ENCODE measurements around the gene NDE1. TPM values are rescaled to one million over a fixed set of nuclear protein-coding genes. Genes with fewer than 3 reads are reported as not detected.

NDE1 gene
- total RNA-seq, 1 donor from 2014 or later = 45.3 TPM

- no peak for DNase-seq (ENCODE audit: low read depth)
- TF ChIP-seq, protein P1, sequence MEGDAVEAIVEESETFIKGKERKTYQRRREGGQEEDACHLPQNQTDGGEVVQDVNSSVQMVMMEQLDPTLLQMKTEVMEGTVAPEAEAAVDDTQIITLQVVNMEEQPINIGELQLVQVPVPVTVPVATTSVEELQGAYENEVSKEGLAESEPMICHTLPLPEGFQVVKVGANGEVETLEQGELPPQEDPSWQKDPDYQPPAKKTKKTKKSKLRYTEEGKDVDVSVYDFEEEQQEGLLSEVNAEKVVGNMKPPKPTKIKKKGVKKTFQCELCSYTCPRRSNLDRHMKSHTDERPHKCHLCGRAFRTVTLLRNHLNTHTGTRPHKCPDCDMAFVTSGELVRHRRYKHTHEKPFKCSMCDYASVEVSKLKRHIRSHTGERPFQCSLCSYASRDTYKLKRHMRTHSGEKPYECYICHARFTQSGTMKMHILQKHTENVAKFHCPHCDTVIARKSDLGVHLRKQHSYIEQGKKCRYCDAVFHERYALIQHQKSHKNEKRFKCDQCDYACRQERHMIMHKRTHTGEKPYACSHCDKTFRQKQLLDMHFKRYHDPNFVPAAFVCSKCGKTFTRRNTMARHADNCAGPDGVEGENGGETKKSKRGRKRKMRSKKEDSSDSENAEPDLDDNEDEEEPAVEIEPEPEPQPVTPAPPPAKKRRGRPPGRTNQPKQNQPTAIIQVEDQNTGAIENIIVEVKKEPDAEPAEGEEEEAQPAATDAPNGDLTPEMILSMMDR (conservative IDR thresholded peaks at IDR 0.05; ENCODE audit: low read depth, low read length) = no peak
- no peak overlapping the region for H3K4me3 ChIP-seq (ENCODE audit: low read depth, low read length)
Measured at GRCh38 chr16:15747937-15748336, 97.9 kb downstream of the NDE1 start.

- H3K4me3 ChIP-seq (ENCODE audit: low read depth, low read length) = no peak overlapping the region
- TF ChIP-seq, protein P1 (conservative IDR thresholded peaks at IDR 0.05; ENCODE audit: low read depth, low read length) = no peak
- DNase-seq (ENCODE audit: low read depth) = no peak
Measured at GRCh38 chr16:15748654-15749053, 98.6 kb downstream of the NDE1 start.

DNA sequence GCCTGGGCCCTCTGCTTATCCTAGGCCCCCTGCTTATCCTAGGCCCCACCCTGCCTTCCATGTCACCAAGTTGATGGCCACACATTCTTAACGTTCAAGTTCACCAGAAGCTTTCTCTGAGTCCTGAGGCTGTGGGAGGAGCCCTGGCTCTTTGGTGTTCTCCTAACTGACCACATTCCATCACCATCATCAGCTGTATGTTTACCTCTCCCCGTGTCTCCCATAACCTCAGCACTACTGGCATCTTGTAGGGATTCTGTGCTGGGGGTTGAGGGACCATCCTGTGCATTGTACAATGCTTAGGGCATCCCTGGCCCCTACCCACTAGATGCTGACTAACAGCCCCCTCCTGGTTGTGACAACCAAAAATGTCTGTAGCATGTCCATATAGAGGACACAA is 99.3 kb downstream of the NDE1 start:
- TF ChIP-seq, protein P1 (conservative IDR thresholded peaks at IDR 0.05; ENCODE audit: low read depth, low read length) = no peak
- no peak overlapping the region for H3K4me3 ChIP-seq (ENCODE audit: low read depth, low read length)
- DNase-seq (ENCODE audit: low read depth) = no peak

GRCh38 chr16:15749985-15750384 is 99.9 kb downstream of the NDE1 start:
- H3K4me3 ChIP-seq (ENCODE audit: low read depth, low read length) = no peak overlapping the region
- TF ChIP-seq, protein P1 (conservative IDR thresholded peaks at IDR 0.05; ENCODE audit: low read depth, low read length) = no peak
- no peak for DNase-seq (ENCODE audit: low read depth)

- no peak overlapping the region for H3K4me3 ChIP-seq (ENCODE audit: low read depth, low read length)
- DNase-seq (ENCODE audit: low read depth) = no peak
- TF ChIP-seq, protein P1 (conservative IDR thresholded peaks at IDR 0.05; ENCODE audit: low read depth, low read length) = no peak
Measured at GRCh38 chr16:15751940-15752339, 101.9 kb downstream of the NDE1 start.

DNA sequence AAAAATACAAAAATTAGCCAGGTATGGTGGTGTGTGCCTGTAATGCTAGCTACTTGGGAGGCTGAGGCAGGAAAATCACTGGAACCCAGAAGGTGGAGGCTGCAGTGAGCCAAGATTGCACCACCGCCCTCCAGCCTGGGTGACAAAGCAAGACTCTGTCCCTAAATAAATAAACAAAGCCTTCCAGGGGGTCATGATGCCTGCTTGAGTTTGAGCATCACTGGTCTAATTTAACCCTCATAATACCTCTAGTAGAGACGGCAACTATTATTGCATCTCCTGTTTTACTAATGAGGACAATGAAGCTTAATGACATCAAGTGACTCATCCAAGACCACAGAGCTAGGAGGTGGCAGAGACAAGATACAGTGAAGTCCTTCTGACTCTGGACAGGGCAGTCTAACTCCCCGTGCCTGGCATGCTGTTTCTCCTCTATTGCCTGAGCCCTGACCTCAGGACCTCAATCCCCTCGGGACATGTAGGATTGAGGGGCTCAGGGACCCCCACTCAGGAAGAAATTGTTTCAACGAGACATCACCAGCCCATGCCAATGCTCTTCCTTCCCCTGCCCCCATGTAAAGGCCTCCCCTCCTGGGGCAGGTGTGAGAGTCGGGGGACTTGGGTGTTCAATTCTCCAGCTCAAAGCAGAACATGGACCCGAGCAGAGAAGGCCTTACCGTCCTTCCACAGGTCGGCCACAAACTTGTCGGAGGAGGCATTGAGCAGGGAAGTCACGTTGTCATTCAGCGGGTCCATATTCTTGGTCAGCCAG is 102.9 kb downstream of the NDE1 start:
- TF ChIP-seq, protein P1 (conservative IDR thresholded peaks at IDR 0.05; ENCODE audit: low read depth, low read length) = no peak
- no peak overlapping the region for H3K4me3 ChIP-seq (ENCODE audit: low read depth, low read length)
- no peak for DNase-seq (ENCODE audit: low read depth)
